HFF-Myc (cell line): ENCODE data around the gene CLMN.

ENCODE experiments used
- DNase-seq: peaks from one replicate; pipeline ENCODE4 v3.0.0-alpha.2; 2011; ENCODE audit warnings: low read depth; ENCODE audit errors: extremely low read depth
- H3K4me3 ChIP-seq: replicated peaks from 2 replicates; pipeline ENCODE4 v1.5.1; 2011; ENCODE audit warnings: low read depth, mild to moderate bottlenecking, control low read depth, low read length
- CTCF ChIP-seq: IDR thresholded peaks from 2 replicates; pipeline ENCODE4 v1.5.1; 2012; ENCODE audit warnings: mild to moderate bottlenecking, low read depth, low read length, control low read depth; ENCODE audit errors: missing control alignments

The CLMN gene

GRCh38 chr14:95156161-95157047 lies 163.3 kb downstream of the CLMN start:
- peak overlapping the region; percentile 83 for H3K4me3 ChIP-seq
- no peak for TF ChIP-seq CTCF
- DNase-seq, result no peak

GRCh38 chr14:95155045-95155444 lies 164.7 kb downstream of the CLMN start:
- no peak for TF ChIP-seq CTCF
- no peak for DNase-seq
- H3K4me3 ChIP-seq, result peak overlapping the region; percentile 83

- no peak for DNase-seq
- no peak for TF ChIP-seq CTCF
- no peak overlapping the region for H3K4me3 ChIP-seq
These were observed 165.8 kb downstream of the CLMN start for GRCh38 chr14:95153866-95154265.

GRCh38 chr14:95151561-95151960 lies 168.1 kb downstream of the CLMN start:
- TF ChIP-seq CTCF, result no peak
- DNase-seq, result no peak
- H3K4me3 ChIP-seq, result no peak overlapping the region

GRCh38 chr14:95150910-95151309 lies 168.8 kb downstream of the CLMN start:
- TF ChIP-seq CTCF, result no peak
- DNase-seq, result no peak
- no peak overlapping the region for H3K4me3 ChIP-seq

GRCh38 chr14:95149441-95149840 lies 170.3 kb downstream of the CLMN start:
- no peak for TF ChIP-seq CTCF
- no peak for DNase-seq
- H3K4me3 ChIP-seq, result no peak overlapping the region

- TF ChIP-seq CTCF, result no peak
- H3K4me3 ChIP-seq, result no peak overlapping the region
- DNase-seq, result no peak
These were observed 172.1 kb downstream of the CLMN start for GRCh38 chr14:95147597-95147996.
